K562 (cell line): ENCODE measurements around the gene PRKRIP1. TPM values are rescaled to one million over a fixed set of nuclear protein-coding genes. Genes with fewer than 3 reads are reported as not detected.
A peak's percentile ranks its signal among the peaks of the same experiment; 100 is the strongest.

Source experiments
- ATAC-seq: fragments of 200-7000 bp; cut with Tn5 transposase; 3 replicates; pipeline ENCODE4 v1.9.1; 2020; ENCODE audit warnings: moderate library complexity
- BruUV-seq: library from RNA; stranded (reverse); fragments of 400-500 nt; replicated peaks from 2 replicates; lab custom pipeline; 2021; lab: Mats Ljungman, UMichigan
- CTCF ChIA-PET: fragments of 300-600 bp; formaldehyde crosslinking; extraction: SDS; loops from one replicate; lab custom pipeline; 2021; ENCODE audit warnings: low intra/inter-chr PET ratio; lab: Yijun Ruan, JAX
- POLR2A ChIA-PET: fragments of 300-600, 350-650 bp; sonication (Branson Sonifier 250); formaldehyde crosslinking; extraction: SDS; loops from one replicate; lab custom pipeline; 2021; ENCODE audit warnings: antibody characterized with exemption, inconsistent platforms; lab: Yijun Ruan, JAX
- DNase-seq, 4 experiments: peaks; one replicate each; pipeline versions ENCODE4 v3.0.0 to v3.0.0-alpha.2; 2011 to 2018; ENCODE audit warnings: low spot score in 3 of 4, mixed read lengths in 3 of 4; ENCODE audit errors: extremely low read depth in 1 of 4
- FAIRE-seq: peaks from 2 replicates; lab custom pipeline; 2011; peaks lifted over from hg19 to GRCh38; lab: Jason Lieb, UNC
- H2AFZ ChIP-seq: 2 replicates; pipeline ENCODE4 v1.6.0; 2011; ENCODE audit warnings: low read depth, low read length, control low read depth, inconsistent platforms
- H3K27ac ChIP-seq: fragments of 200-600 bp; 3 replicates; pipeline ENCODE4 v1.8.0; 2011; ENCODE audit warnings: low read depth, mild to moderate bottlenecking, control low read depth, inconsistent platforms, low read length, moderate library complexity, mixed read lengths; ENCODE audit errors: extremely low read depth
- H3K27me3 ChIP-seq, 2 experiments: fragments of 300-600 bp in 1 of 2; 2 replicates in 1 of 2; 3 replicates in 1 of 2; pipeline versions ENCODE4 v1.6.0 to v1.8.0; 2011; ENCODE audit warnings: inconsistent platforms in 2 of 2, low read length in 2 of 2, mild to moderate bottlenecking in 1 of 2, mixed read lengths in 1 of 2, moderate library complexity in 1 of 2; ENCODE audit not compliant: control insufficient read depth in 2 of 2, insufficient read depth in 2 of 2
- H3K36me3 ChIP-seq: fragments of 300-600 bp; 3 replicates; pipeline ENCODE4 v1.8.0; 2011; ENCODE audit warnings: mild to moderate bottlenecking, low read length, inconsistent platforms; ENCODE audit not compliant: control insufficient read depth, insufficient read depth
- H3K4me1 ChIP-seq, 2 experiments: fragments of 200-600 bp in 1 of 2; replicated peaks in 1 of 2; 2 replicates in 1 of 2; 3 replicates in 1 of 2; pipeline versions ENCODE4 v1.5.1 to v1.8.0; 2011; ENCODE audit warnings: inconsistent platforms in 2 of 2, low read length in 2 of 2, mild to moderate bottlenecking in 1 of 2, mixed read lengths in 1 of 2, moderate library complexity in 1 of 2; ENCODE audit not compliant: control insufficient read depth in 2 of 2, insufficient read depth in 2 of 2
- H3K4me2 ChIP-seq: 2 replicates; pipeline ENCODE4 v1.6.1; 2011; ENCODE audit warnings: low read length, control low read depth, inconsistent platforms, mixed read lengths; ENCODE audit not compliant: insufficient read depth
- H3K4me3 ChIP-seq: fragments of 200-600 bp; sonication (generic), shearing (Covaris generic); 2 replicates; pipeline ENCODE4 v1.5.1; 2016; ENCODE audit warnings: control low read depth, inconsistent platforms
- H3K79me2 ChIP-seq: fragments of 200-600 bp; 3 replicates; pipeline ENCODE4 v1.8.0; 2011; ENCODE audit warnings: low read length, inconsistent platforms; ENCODE audit not compliant: control insufficient read depth, insufficient read depth
- H3K9ac ChIP-seq, 2 experiments: 2 replicates each; pipeline versions ENCODE4 v1.6.0 to v1.6.1; 2011; ENCODE audit warnings: low read depth in 2 of 2, low read length in 2 of 2, control low read depth in 1 of 2, inconsistent platforms in 1 of 2, mild to moderate bottlenecking in 1 of 2, mixed read lengths in 1 of 2; ENCODE audit not compliant: insufficient read depth in 1 of 2
- H3K9me1 ChIP-seq: one replicate; pipeline ENCODE4 v1.6.0; 2011; ENCODE audit warnings: inconsistent platforms, mild to moderate bottlenecking, low read length, moderate library complexity; ENCODE audit not compliant: control insufficient read depth, insufficient read depth
- H3K9me3 ChIP-seq: replicated peaks from 2 replicates; pipeline ENCODE4 v1.5.1; 2011; ENCODE audit warnings: low read depth, low read length, inconsistent platforms; ENCODE audit not compliant: control insufficient read depth, insufficient read depth
- H4K20me1 ChIP-seq: replicated peaks from 2 replicates; pipeline ENCODE4 v1.6.1; 2011; ENCODE audit warnings: low read length, inconsistent platforms, mixed read lengths; ENCODE audit not compliant: control insufficient read depth, insufficient read depth
- ATF6 ChIP-seq: sonication (generic); formaldehyde crosslinking; IDR thresholded peaks from 2 replicates; pipeline ENCODE4 v1.4.0; 2020; ENCODE audit warnings: mild to moderate bottlenecking, missing genetic modification reagents
- ELK1 ChIP-seq: sonication (generic); formaldehyde crosslinking; IDR thresholded peaks from 2 replicates; pipeline ENCODE4 v1.8.1; 2022; ENCODE audit warnings: missing genetic modification reagents
- HLTF ChIP-seq: fragments of 450-650 bp; IDR thresholded peaks from 2 replicates; pipeline ENCODE4 v1.6.1; 2016
- HNRNPK ChIP-seq: fragments of 200-400 bp; formaldehyde crosslinking; IDR thresholded peaks from one replicate; pipeline ENCODE4 v1.6.1; 2018; ENCODE audit warnings: mild to moderate bottlenecking, low read depth, low read length; ENCODE audit not compliant: poor library complexity, severe bottlenecking
- LEF1 ChIP-seq: fragments of 450-650 bp; IDR thresholded peaks from 2 replicates; pipeline ENCODE4 v1.6.1; 2016; ENCODE audit warnings: mild to moderate bottlenecking
- MECOM ChIP-seq: fragments of 250-450 bp; sonication (Bioruptor Pico); IDR thresholded peaks from 2 replicates; pipeline ENCODE4 v1.8.0; 2022; ENCODE audit warnings: inconsistent platforms
- MTF1 ChIP-seq: fragments of 250-450 bp; sonication (Bioruptor Pico); IDR thresholded peaks from 2 replicates; pipeline ENCODE4 v1.9.0; 2021; ENCODE audit warnings: moderate library complexity, mild to moderate bottlenecking, inconsistent platforms, borderline replicate concordance
- NR2C1 ChIP-seq, 2 experiments: fragments of 450-650 bp; IDR thresholded peaks; 2 replicates each; pipeline ENCODE4 v1.6.1; 2017; ENCODE audit warnings: mild to moderate bottlenecking in 2 of 2, antibody characterized with exemption in 1 of 2, inconsistent platforms in 1 of 2, missing compliant biosample characterization in 1 of 2, missing genetic modification characterization in 1 of 2
- POLR2G ChIP-seq: fragments of 200-400 bp; formaldehyde crosslinking; IDR thresholded peaks from 2 replicates; pipeline ENCODE4 v1.6.1; 2017; ENCODE audit warnings: low read depth, mild to moderate bottlenecking, antibody characterized with exemption, low read length, moderate library complexity
- SFPQ ChIP-seq: fragments of 200-400 bp; formaldehyde crosslinking; IDR thresholded peaks from 2 replicates; pipeline ENCODE4 v1.6.1; 2017; ENCODE audit warnings: mild to moderate bottlenecking, low read depth, low read length, moderate library complexity
- SP1 ChIP-seq: sonication (generic); formaldehyde crosslinking; IDR thresholded peaks from 2 replicates; pipeline ENCODE4 v1.8.1; 2022; ENCODE audit warnings: mild to moderate bottlenecking, missing genetic modification reagents
- ZHX1 ChIP-seq: fragments of 150-350 bp; conservative IDR thresholded peaks from 2 replicates; pipeline ENCODE4 v1.6.1; 2014; ENCODE audit warnings: low read length
- WGBS: fragments of 100-300 bp; shearing (Covaris generic); methylation state at CpG from one replicate; pipeline ENCODE4 v1.1.6; 2016; ENCODE audit warnings: low coverage, mixed read lengths; ENCODE audit not compliant: insufficient coverage; ENCODE audit errors: missing lambda C conversion rate; 5-methylcytosine and 5-hydroxymethylcytosine counted together
- in situ Hi-C: fragments of 300-500 bp; cut with MboI; formaldehyde crosslinking; loops from 4 replicates; pipeline ENCODE4 v1.15.0; 2018; ENCODE audit warnings: inconsistent platforms, mixed read lengths
- intact Hi-C: fragments of 100-400 bp; cut with micrococcal nuclease; formaldehyde crosslinking; loops from 2 replicates; pipeline ENCODE4 v1.14.2; 2022
- polyA plus RNA-seq, 8 experiments: library from polyadenylated mRNA; depleted of rRNA in 4 of 8; stranded (reverse) in 5 of 8; unstranded in 3 of 8; fragments of >200 nt; fragmentation: Nextera tagmentation in 2 of 8; fragmentation: Illumina TruSeq in 1 of 8; extraction: Ambion mirVana in 2 of 8; extraction: Trizol in 1 of 8; gene quantifications; 2 replicates each; pipeline versions ENCODE4 v1.2.1 to v1.2.3, GENCODE V29; 2011 to 2014; ENCODE audit warnings: inconsistent platforms in 1 of 8, missing spikeins in 1 of 8
- total RNA-seq, 7 experiments: library from RNA; depleted of rRNA in 6 of 7; stranded (reverse); fragments of >200 nt in 6 of 7; fragmentation: Illumina TruSeq in 2 of 7; extraction: Trizol in 2 of 7; gene quantifications; 2 replicates each; pipeline versions ENCODE4 v1.2.1 to v1.2.3, GENCODE V29; 2011 to 2021; ENCODE audit warnings: low replicate concordance in 1 of 7

The PRKRIP1 gene
- total and polyA plus RNA-seq, 9 of the 15 experiments (the other 6 are each of a cell fraction or from before 2014, with no cell fraction given) = 14.9 to 52.1 (median 19.8) TPM

- peaks cover 5% of the 10 kb centered on the region for H3K9me1 ChIP-seq
- no TSS peak for BruUV-seq
- CTCF ChIA-PET = no interaction called here
- no peak overlapping the region for H3K27ac ChIP-seq
- no peak for DNase-seq
- peaks cover 3% of the 10 kb centered on the region; the same call in 1 of the 2 replicates for H4K20me1 ChIP-seq
- intact Hi-C loops = no loop called here
- WGBS = 87% methylated on average over 32 of the region's 40 CpGs
- peaks cover 70% of the 10 kb centered on the region; the same call in 2 of the 3 replicates for H3K36me3 ChIP-seq
- H3K9ac ChIP-seq = no peak overlapping the region
- H3K9me3 ChIP-seq = no peaks in the 10 kb centered on the region
- FAIRE-seq = no peak
- H3K27me3 ChIP-seq = no peaks in the 10 kb centered on the region
- in situ Hi-C loops = loop anchor here (25.0 kb wide), 2 partner anchors 94 to 194 kb away; partner anchors contain the start of genes POLR2J2, POLR2J3, SPDYE2 and SPDYE2B
- H2AFZ ChIP-seq = no peak overlapping the region
- H3K4me3 ChIP-seq = no peak overlapping the region
- POLR2A ChIA-PET = no interaction called here
- ATAC-seq = no peak
- H3K4me2 ChIP-seq = no peak overlapping the region
- peaks cover 10 to 75% of the 10 kb centered on the region in 2 experiments; a peak in 3 of 5 replicates for H3K4me1 ChIP-seq
- H3K79me2 ChIP-seq = peaks cover 23% of the 10 kb centered on the region
- no peak for TF ChIP-seq ATF6 (CRISPR knock-in tag)
- no peak for TF ChIP-seq ELK1
- no peak for TF ChIP-seq MTF1 (CRISPR knock-in tag)
- no peak for TF ChIP-seq NR2C1 (IDR thresholded peaks at IDR 0.05)
- no peak for TF ChIP-seq NR2C1 (tag; IDR thresholded peaks at IDR 0.05)
- TF ChIP-seq LEF1 = no peak
- TF ChIP-seq POLR2G = peak; percentile 2; the same call in 1 of the 2 replicates
- TF ChIP-seq HNRNPK = no peak
- TF ChIP-seq HLTF = no peak
- no peak for TF ChIP-seq ZHX1
- TF ChIP-seq SP1 = no peak
- no peak for TF ChIP-seq SFPQ
- TF ChIP-seq MECOM = no peak
These were observed 72.6 kb downstream of the PRKRIP1 start for GRCh38 chr7:102468478-102469350.
